Left lung (tissue), 10 donors: ENCODE results near the gene CPA2. TPM values are rescaled to one million over a fixed set of nuclear protein-coding genes. Genes with fewer than 3 reads are reported as not detected.
"Not testable (repeated sequence)": the region's sequence is repeated elsewhere in the genome, so short reads cannot be mapped to it uniquely, and the experiment has no call there.

Source experiments
- ATAC-seq: fragments of 200-7000 bp; cut with Tn5 transposase; one replicate; pipeline ENCODE4 v1.9.1; 2020; ENCODE audit warnings: moderate library complexity
- DNase-seq, 4 donors: peaks; one replicate each; pipeline ENCODE4 v3.0.0-alpha.2; 2013 to 2020
- H3K27ac ChIP-seq, 2 donors: fragments of 200-600 bp; sonication (generic) in 1 of 2; one replicate each; pipeline versions ENCODE4 v1.5.0 to v1.8.0; 2020 to 2021
- H3K27me3 ChIP-seq, 2 donors: fragments of 200-600 bp; sonication (generic) in 1 of 2; one replicate each; pipeline versions ENCODE4 v1.5.0 to v1.8.0; 2020 to 2021
- H3K36me3 ChIP-seq, 2 donors: fragments of 200-600 bp; sonication (generic) in 1 of 2; one replicate each; pipeline versions ENCODE4 v1.5.0 to v1.8.0; 2020 to 2021
- H3K4me1 ChIP-seq, 2 donors: fragments of 200-600 bp; one replicate each; pipeline ENCODE4 v1.8.0; 2021
- H3K4me3 ChIP-seq, 2 donors: fragments of 200-600 bp; sonication (generic) in 1 of 2; one replicate each; pipeline versions ENCODE4 v1.5.0 to v1.8.0; 2020 to 2021; ENCODE audit warnings: mild to moderate bottlenecking in 1 of 2
- H3K9me3 ChIP-seq, 2 donors: fragments of 200-600 bp; sonication (generic) in 1 of 2; one replicate each; pipeline versions ENCODE4 v1.5.0 to v1.8.0; 2020 to 2021
- intact Hi-C, 2 donors: fragments of 100-400 bp; cut with DNase I; formaldehyde crosslinking; loops; one replicate each; pipeline versions ENCODE4 v1.11.2 to v1.14.2; 2022
- polyA plus RNA-seq, 6 donors: library from polyadenylated mRNA; unstranded; fragments of 120-200 nt; gene quantifications; one replicate each; pipeline ENCODE4 v1.2.1, GENCODE V29; 2013; ENCODE audit not compliant: insufficient read length in 6 of 6
- total RNA-seq, 2 donors: library from RNA; stranded (reverse); fragmentation: NEBNext Ultra II Directional; extraction: Animal tissue kit (Norgen Biotek cat#: 25700); gene quantifications; one replicate each; pipeline ENCODE4 v1.2.1, GENCODE V29; 2021
- TF ChIP-seq, protein P1 (sequence below), 2 donors: fragments of 200-600 bp; sonication (generic) in 1 of 2; IDR thresholded peaks; one replicate each; pipeline versions ENCODE4 v1.5.0 to v1.8.0; 2021; ENCODE audit warnings: antibody characterized with exemption in 2 of 2
- donor health status: DM: no; HTN: yes; CAD: no.
- donor health status: DM: no; HTN: no; CAD: no.

The CPA2 gene
- total and polyA plus RNA-seq, 8 donors, result 0.20 to 0.57 (median 0.33) TPM; not detected in 2

DNA sequence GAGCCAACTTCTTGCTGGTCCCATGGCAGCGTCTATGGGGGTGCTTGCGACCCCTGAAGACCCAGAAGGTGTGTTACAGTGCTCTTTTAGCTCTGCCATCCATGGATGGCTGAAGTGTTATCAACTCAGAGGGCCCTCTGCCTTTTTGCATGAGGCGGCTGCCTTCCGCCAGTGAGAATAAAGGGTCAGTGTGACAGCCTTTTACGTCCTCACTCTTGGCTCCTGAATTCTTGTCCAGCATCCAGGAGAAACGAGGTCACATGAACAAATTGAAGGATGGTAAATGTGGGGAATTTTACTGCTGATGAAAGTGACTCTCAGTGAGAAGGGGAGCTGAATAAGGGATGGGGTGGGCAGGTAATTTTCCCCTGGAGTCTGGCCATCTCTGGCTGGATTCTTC, 34.9 kb upstream of the CPA2 start:
- Histone ChIP-seq H3K9me3 (no peaks in the 10 kb centered on the region), H3K36me3 (no peaks in the 10 kb centered on the region), H3K4me1 (no peaks in the 10 kb centered on the region), H3K27ac (no peak overlapping the region), H3K4me3 (no peak overlapping the region), H3K27me3 (no peaks in the 10 kb centered on the region)
- no peak for ATAC-seq
- intact Hi-C loops, result no loop called here
- TF ChIP-seq, protein P1, sequence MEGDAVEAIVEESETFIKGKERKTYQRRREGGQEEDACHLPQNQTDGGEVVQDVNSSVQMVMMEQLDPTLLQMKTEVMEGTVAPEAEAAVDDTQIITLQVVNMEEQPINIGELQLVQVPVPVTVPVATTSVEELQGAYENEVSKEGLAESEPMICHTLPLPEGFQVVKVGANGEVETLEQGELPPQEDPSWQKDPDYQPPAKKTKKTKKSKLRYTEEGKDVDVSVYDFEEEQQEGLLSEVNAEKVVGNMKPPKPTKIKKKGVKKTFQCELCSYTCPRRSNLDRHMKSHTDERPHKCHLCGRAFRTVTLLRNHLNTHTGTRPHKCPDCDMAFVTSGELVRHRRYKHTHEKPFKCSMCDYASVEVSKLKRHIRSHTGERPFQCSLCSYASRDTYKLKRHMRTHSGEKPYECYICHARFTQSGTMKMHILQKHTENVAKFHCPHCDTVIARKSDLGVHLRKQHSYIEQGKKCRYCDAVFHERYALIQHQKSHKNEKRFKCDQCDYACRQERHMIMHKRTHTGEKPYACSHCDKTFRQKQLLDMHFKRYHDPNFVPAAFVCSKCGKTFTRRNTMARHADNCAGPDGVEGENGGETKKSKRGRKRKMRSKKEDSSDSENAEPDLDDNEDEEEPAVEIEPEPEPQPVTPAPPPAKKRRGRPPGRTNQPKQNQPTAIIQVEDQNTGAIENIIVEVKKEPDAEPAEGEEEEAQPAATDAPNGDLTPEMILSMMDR (IDR thresholded peaks at IDR 0.05), result no peak
- no peak for DNase-seq

- H3K36me3 ChIP-seq, result no peaks in the 10 kb centered on the region
- DNase-seq (no peak), ATAC-seq (no peak)
- no peaks in the 10 kb centered on the region for H3K9me3 ChIP-seq
- H3K4me1 ChIP-seq, result no peaks in the 10 kb centered on the region
- H3K27ac ChIP-seq, result no peak overlapping the region
- H3K4me3 ChIP-seq, result no peak overlapping the region
- intact Hi-C loops, result no loop called here
- no peaks in the 10 kb centered on the region for H3K27me3 ChIP-seq
- TF ChIP-seq, protein P1 (IDR thresholded peaks at IDR 0.05), result no peak
These were observed 34.5 kb upstream of the CPA2 start for GRCh38 chr7:130232209-130232608.

- Histone ChIP-seq H3K4me3 (no peak overlapping the region), H3K27me3 (no peaks in the 10 kb centered on the region), H3K27ac (no peak overlapping the region), H3K36me3 (no peaks in the 10 kb centered on the region), H3K4me1 (no peaks in the 10 kb centered on the region), H3K9me3 (no peaks in the 10 kb centered on the region)
- intact Hi-C loops, result no loop called here
- ATAC-seq (no peak), DNase-seq (no peak)
- TF ChIP-seq, protein P1 (IDR thresholded peaks at IDR 0.05), result no peak
These were observed 32.6 kb upstream of the CPA2 start for GRCh38 chr7:130234078-130234477.

DNA sequence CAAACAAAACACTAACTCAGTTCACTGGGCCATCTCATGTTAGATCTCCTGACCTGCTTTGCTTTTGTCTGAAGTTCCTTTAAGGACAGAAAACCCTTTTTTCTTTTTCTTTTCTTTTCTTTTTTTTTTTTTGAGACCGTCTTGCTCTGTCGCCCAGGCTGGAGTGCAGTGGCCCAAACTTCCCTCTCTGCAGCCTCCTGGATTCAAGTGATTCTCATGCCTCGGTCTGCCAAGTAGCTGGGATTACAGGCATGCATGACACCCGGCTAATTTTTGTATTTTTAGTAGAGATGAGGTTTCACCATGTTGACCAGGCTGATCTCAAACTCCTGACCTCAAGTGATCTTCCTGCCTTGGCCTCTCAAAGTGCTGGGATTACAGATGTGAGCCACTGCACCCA, 30.3 kb upstream of the CPA2 start:
- H3K9me3 ChIP-seq, DNase-seq, H3K27me3 ChIP-seq, H3K4me1 ChIP-seq, intact Hi-C loops, H3K36me3 ChIP-seq, H3K27ac ChIP-seq, H3K4me3 ChIP-seq, ATAC-seq: not testable (repeated sequence)

DNA sequence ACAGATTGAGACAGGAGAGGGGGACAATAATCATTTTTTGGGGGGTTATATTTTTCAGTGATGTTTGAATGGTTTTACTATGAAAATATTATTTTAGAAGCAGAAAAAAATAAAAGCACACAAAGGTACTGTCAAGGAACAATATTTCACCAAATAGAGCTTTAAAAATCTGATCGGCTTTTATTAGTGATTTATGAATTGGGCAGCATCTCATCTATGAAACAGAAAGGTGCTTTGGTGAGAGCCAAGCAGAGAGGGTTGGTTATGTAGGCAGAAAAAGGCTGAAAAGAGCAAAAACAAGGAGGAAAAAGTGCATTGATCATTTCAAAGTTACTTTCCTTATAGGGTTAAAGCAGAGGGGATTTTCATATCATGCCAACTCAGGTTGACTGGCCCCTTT, 26.4 kb upstream of the CPA2 start:
- no peaks in the 10 kb centered on the region for H3K27me3 ChIP-seq
- no peak overlapping the region for H3K27ac ChIP-seq
- H3K4me1 ChIP-seq, result no peaks in the 10 kb centered on the region
- intact Hi-C loops, result no loop called here
- no peaks in the 10 kb centered on the region for H3K9me3 ChIP-seq
- DNase-seq (no peak), ATAC-seq (no peak)
- TF ChIP-seq, protein P1 (IDR thresholded peaks at IDR 0.05), result no peak
- no peaks in the 10 kb centered on the region for H3K36me3 ChIP-seq
- no peak overlapping the region for H3K4me3 ChIP-seq

DNA sequence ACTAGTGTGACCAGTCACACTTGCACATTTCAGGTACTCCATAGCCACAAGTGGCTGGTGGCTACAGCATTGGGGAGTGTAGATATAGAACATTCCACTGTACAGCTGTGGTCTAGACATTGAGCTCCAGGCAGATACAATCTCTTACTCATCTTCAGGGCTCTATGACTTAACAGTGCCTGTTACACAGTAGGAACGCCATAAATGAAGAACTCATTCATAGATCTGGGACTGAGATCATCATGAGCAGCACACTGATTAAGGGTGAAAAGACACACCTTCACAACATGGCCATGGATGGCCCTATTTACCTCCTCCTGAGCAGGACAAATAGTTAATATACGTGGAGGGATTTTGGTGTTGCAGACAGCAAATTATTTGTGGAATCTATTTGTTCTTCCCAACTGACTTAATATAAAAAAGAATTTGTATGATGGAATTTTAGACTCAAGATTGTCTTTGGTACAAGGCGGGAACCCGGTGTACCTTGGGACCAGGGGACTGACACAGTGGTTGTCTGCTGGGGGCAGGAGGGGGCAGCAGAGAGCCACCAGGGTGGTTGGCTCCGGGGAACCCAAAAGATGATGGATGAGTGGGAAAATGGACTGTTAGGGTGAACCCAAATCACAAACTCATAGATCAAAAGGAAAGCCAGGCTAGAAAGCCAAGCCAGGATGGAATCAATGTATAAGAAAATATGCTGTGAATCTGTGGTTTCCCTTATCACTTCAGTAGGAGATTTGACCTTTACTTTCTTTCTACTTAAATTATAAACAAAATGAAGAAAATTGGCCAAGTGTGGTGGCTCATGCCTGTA, 24.3 kb upstream of the CPA2 start:
- Histone ChIP-seq H3K27me3 (no peaks in the 10 kb centered on the region), H3K9me3 (no peaks in the 10 kb centered on the region), H3K4me3 (no peak overlapping the region), H3K36me3 (no peaks in the 10 kb centered on the region), H3K27ac (no peak overlapping the region), H3K4me1 (no peaks in the 10 kb centered on the region)
- TF ChIP-seq, protein P1 (IDR thresholded peaks at IDR 0.05), result peak; percentile 64 to 65
- intact Hi-C loops, result no loop called here
- DNase-seq (peak in 2 of 4 donors; percentile 13 to 35), ATAC-seq (peak; percentile 92)

- H3K4me1 ChIP-seq, ATAC-seq, H3K27me3 ChIP-seq, H3K4me3 ChIP-seq, H3K27ac ChIP-seq, H3K9me3 ChIP-seq, intact Hi-C loops, H3K36me3 ChIP-seq: not testable (repeated sequence)
- peak in 2 of 4 donors; percentile 14 to 42 for DNase-seq
These were observed 23.2 kb upstream of the CPA2 start for GRCh38 chr7:130243486-130243885.

- intact Hi-C loops, DNase-seq, H3K4me1 ChIP-seq, H3K27ac ChIP-seq, H3K4me3 ChIP-seq, H3K36me3 ChIP-seq, H3K9me3 ChIP-seq, ATAC-seq, H3K27me3 ChIP-seq: not testable (repeated sequence)
These were observed 20.2 kb upstream of the CPA2 start for GRCh38 chr7:130246491-130246890.
